Thoracic aorta (tissue), 2 donors: Measurements from ENCODE around the gene PELO. TPM values are rescaled to one million over a fixed set of nuclear protein-coding genes. Genes with fewer than 3 reads are reported as not detected.

Experiments used
- ATAC-seq: fragments of 150-250 bp; one replicate; pipeline ENCODE4 v1.8.0; 2017; ENCODE audit warnings: low read depth; ENCODE audit not compliant: insufficient number of reproducible peaks, low FRiP score
- DNase-seq: peaks from one replicate; pipeline ENCODE4 v3.0.0-alpha.2; 2020; ENCODE audit warnings: low spot score
- H3K27ac ChIP-seq, 2 donors: fragments of 200-600 bp; sonication (generic); 1 replicate in 1 of 2; 2 replicates in 1 of 2; pipeline ENCODE4 v1.5.1; 2016; ENCODE audit warnings: mild to moderate bottlenecking in 2 of 2, moderate library complexity in 2 of 2
- H3K27me3 ChIP-seq: fragments of 200-600 bp; sonication (generic); replicated peaks from 2 replicates; pipeline ENCODE4 v1.6.0; 2016; ENCODE audit warnings: mild to moderate bottlenecking; ENCODE audit not compliant: insufficient read depth
- H3K36me3 ChIP-seq: fragments of 200-600 bp; sonication (generic); one replicate; pipeline ENCODE4 v1.5.1; 2016
- H3K4me1 ChIP-seq, 2 donors: fragments of 200-600 bp; sonication (generic); 1 replicate in 1 of 2; 2 replicates in 1 of 2; pipeline versions ENCODE4 v1.5.1 to v1.6.0; 2016; ENCODE audit warnings: low read depth in 2 of 2, mild to moderate bottlenecking in 1 of 2; ENCODE audit not compliant: control insufficient read depth in 1 of 2
- H3K4me3 ChIP-seq: fragments of 200-600 bp; sonication (generic); 2 replicates; pipeline ENCODE4 v1.5.1; 2016; ENCODE audit warnings: mild to moderate bottlenecking
- H3K9me3 ChIP-seq: fragments of 200-600 bp; sonication (generic); 2 replicates; pipeline ENCODE4 v1.5.1; 2016
- total RNA-seq, 2 donors: library from RNA; depleted of rRNA; stranded (reverse); fragments of >200 nt; gene quantifications; one replicate each; pipeline versions ENCODE4 v1.1.0 to v1.2.3, GENCODE V29; 2016
- TF ChIP-seq, protein P1 (sequence below): fragments of 200-600 bp; sonication (generic); IDR thresholded peaks from one replicate; pipeline ENCODE4 v1.5.1; 2019; ENCODE audit warnings: antibody characterized with exemption

PELO gene, protein sequence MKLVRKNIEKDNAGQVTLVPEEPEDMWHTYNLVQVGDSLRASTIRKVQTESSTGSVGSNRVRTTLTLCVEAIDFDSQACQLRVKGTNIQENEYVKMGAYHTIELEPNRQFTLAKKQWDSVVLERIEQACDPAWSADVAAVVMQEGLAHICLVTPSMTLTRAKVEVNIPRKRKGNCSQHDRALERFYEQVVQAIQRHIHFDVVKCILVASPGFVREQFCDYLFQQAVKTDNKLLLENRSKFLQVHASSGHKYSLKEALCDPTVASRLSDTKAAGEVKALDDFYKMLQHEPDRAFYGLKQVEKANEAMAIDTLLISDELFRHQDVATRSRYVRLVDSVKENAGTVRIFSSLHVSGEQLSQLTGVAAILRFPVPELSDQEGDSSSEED
- total RNA-seq = 10 to 100 TPM; 28.8 to 44.7 TPM

- DNase-seq (peak; percentile 65), ATAC-seq (peak; percentile 54)
- Histone ChIP-seq H3K4me3 (peak within 1 kb of the TSS; percentile 87), H3K9me3 (no peaks in the 10 kb centered on the region), H3K27ac (peak within 1 kb of the TSS; percentile 94 to 95), H3K4me1 (peaks cover 12 to 53% of the 10 kb centered on the region in 2 donors), H3K36me3 (no peaks in the 10 kb centered on the region), H3K27me3 (no peaks in the 10 kb centered on the region)
- TF ChIP-seq, protein P1, sequence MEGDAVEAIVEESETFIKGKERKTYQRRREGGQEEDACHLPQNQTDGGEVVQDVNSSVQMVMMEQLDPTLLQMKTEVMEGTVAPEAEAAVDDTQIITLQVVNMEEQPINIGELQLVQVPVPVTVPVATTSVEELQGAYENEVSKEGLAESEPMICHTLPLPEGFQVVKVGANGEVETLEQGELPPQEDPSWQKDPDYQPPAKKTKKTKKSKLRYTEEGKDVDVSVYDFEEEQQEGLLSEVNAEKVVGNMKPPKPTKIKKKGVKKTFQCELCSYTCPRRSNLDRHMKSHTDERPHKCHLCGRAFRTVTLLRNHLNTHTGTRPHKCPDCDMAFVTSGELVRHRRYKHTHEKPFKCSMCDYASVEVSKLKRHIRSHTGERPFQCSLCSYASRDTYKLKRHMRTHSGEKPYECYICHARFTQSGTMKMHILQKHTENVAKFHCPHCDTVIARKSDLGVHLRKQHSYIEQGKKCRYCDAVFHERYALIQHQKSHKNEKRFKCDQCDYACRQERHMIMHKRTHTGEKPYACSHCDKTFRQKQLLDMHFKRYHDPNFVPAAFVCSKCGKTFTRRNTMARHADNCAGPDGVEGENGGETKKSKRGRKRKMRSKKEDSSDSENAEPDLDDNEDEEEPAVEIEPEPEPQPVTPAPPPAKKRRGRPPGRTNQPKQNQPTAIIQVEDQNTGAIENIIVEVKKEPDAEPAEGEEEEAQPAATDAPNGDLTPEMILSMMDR = peak; percentile 42
Observed at GRCh38 chr5:52787600-52788504, at the start of gene PELO, which contains the start of gene ITGA1. Gene PELO, plus strand, starts transcription at chr5:52787916. Its CDS starts 12,479 bp downstream, at chr5:52800395. Gene ITGA1, plus strand, starts transcription at chr5:52787916. Its CDS starts 438 bp downstream, at chr5:52788354.

DNA sequence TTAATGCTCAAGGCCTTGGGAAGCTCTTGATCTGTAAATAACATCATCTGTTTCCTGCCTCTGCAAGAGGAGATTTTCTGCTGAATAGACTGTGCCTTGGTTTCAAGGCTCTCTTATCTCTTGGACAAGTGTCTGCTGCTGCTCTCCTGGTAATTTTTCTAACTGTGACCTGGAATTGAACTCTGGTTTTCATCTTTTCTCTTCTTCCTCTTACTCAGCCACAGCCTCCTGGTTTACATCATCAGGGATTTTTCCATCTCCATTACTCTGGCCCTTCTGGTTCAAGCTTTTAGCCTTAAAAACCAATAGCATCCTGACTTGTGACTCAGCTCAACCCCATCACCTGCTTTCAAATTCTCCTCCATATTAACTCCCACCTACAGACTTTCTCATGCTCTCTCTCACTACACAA lies 49.6 kb upstream of the PELO start:
- no peaks in the 10 kb centered on the region for H3K27me3 ChIP-seq
- H3K36me3 ChIP-seq = no peaks in the 10 kb centered on the region
- ATAC-seq (no peak), DNase-seq (no peak)
- H3K27ac ChIP-seq = no peak overlapping the region
- no peaks in the 10 kb centered on the region for H3K9me3 ChIP-seq
- TF ChIP-seq, protein P1 = no peak
- H3K4me3 ChIP-seq = no peak overlapping the region
- peaks cover 5 to 17% of the 10 kb centered on the region in 2 donors for H3K4me1 ChIP-seq

DNA sequence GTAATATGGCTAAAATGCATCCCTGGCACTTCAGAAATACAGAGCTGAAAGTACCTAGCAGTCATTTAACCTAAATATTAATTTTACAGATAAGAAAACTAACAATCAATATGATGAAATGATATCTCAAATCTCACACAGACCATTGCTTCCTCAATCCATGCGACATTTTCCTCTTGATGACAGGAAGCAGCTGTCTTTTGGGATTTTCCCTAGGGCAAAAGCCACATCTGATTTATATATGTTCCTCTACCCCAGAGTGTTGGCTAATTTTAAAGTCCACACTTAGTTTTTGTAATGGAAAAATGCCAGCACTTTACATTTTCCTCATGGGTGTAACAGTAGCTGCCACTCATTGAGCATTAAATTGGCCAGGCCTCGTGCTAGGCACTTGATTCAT lies 47.7 kb upstream of the PELO start:
- TF ChIP-seq, protein P1 = no peak
- Histone ChIP-seq H3K9me3 (no peaks in the 10 kb centered on the region), H3K4me3 (no peak overlapping the region), H3K27ac (no peak overlapping the region), H3K27me3 (no peaks in the 10 kb centered on the region), H3K4me1 (peaks cover 17 to 29% of the 10 kb centered on the region in 2 donors), H3K36me3 (no peaks in the 10 kb centered on the region)
- no peak for ATAC-seq
- no peak for DNase-seq

- ATAC-seq = no peak
- peak overlapping the region in 1 of 2 donors; percentile 40 for H3K27ac ChIP-seq
Observed at GRCh38 chr5:52743012-52743411, 44.7 kb upstream of the PELO start.

More at GRCh38 chr5:52743012-52743411, 44.7 kb upstream of the PELO start:
- no peak for DNase-seq
- Histone ChIP-seq H3K27me3 (no peaks in the 10 kb centered on the region), H3K4me3 (no peak overlapping the region), H3K4me1 (peaks cover 17 to 29% of the 10 kb centered on the region in 2 donors), H3K9me3 (no peaks in the 10 kb centered on the region), H3K36me3 (no peaks in the 10 kb centered on the region)
- TF ChIP-seq, protein P1 = no peak
